ENCODE results near the gene SREBF2.

DNA sequence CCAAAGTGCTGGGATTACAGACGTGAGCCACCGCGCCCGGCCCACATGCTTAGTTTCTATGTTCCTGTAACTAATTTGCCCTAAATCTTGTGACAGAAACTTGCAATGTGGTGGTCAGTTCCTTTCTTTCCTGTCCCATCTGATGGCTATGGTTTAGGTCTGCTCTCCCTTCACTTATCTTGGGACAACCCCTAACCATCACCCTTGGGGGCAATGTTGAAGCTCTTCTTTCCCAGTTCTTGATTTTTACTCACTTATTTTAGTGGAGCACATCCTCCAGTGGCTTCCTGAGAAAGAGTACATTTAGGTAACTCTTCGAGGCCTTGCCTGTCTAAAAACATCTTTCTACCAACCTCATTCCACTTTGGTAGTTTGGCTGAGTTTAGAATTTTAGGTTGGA is 7.3 kb downstream of the SREBF2 start:
- TF ChIP-seq, protein P1, sequence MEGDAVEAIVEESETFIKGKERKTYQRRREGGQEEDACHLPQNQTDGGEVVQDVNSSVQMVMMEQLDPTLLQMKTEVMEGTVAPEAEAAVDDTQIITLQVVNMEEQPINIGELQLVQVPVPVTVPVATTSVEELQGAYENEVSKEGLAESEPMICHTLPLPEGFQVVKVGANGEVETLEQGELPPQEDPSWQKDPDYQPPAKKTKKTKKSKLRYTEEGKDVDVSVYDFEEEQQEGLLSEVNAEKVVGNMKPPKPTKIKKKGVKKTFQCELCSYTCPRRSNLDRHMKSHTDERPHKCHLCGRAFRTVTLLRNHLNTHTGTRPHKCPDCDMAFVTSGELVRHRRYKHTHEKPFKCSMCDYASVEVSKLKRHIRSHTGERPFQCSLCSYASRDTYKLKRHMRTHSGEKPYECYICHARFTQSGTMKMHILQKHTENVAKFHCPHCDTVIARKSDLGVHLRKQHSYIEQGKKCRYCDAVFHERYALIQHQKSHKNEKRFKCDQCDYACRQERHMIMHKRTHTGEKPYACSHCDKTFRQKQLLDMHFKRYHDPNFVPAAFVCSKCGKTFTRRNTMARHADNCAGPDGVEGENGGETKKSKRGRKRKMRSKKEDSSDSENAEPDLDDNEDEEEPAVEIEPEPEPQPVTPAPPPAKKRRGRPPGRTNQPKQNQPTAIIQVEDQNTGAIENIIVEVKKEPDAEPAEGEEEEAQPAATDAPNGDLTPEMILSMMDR (IDR thresholded peaks at IDR 0.05), result no peak
- TF ChIP-seq POLR2A (IDR thresholded peaks at IDR 0.05), result no peak

Data from uterus (tissue), 2 donors.